Ascending aorta (tissue), 2 donors: ENCODE data around the gene NIPAL1. TPM values are rescaled to one million over a fixed set of nuclear protein-coding genes. Genes with fewer than 3 reads are reported as not detected.

Experiments used
- DNase-seq, 2 donors: peaks; one replicate each; pipeline ENCODE4 v3.0.0-alpha.2; 2019; ENCODE audit warnings: low spot score in 2 of 2
- H3K27ac ChIP-seq, 2 donors: fragments of 200-600 bp; sonication (generic); one replicate each; pipeline ENCODE4 v1.5.1; 2016 to 2017; ENCODE audit warnings: mild to moderate bottlenecking in 1 of 2
- H3K27me3 ChIP-seq: fragments of 200-600 bp; sonication (generic); one replicate; pipeline ENCODE4 v1.5.1; 2017
- H3K36me3 ChIP-seq, 2 donors: fragments of 200-600 bp; sonication (generic); one replicate each; pipeline ENCODE4 v1.5.1; 2016
- H3K4me1 ChIP-seq, 2 donors: fragments of 200-600 bp; sonication (generic); one replicate each; pipeline ENCODE4 v1.5.1; 2016 to 2017; ENCODE audit warnings: mild to moderate bottlenecking in 1 of 2
- H3K4me3 ChIP-seq, 2 donors: fragments of 200-600 bp; sonication (generic); one replicate each; pipeline ENCODE4 v1.5.1; 2016 to 2017; ENCODE audit warnings: mild to moderate bottlenecking in 1 of 2
- H3K9me3 ChIP-seq, 2 donors: fragments of 200-600 bp; sonication (generic); one replicate each; pipeline ENCODE4 v1.5.1; 2016
- intact Hi-C: fragments of 100-400 bp; cut with DNase I; formaldehyde crosslinking; loops from one replicate; pipeline ENCODE4 v1.15.1; 2023
- total RNA-seq: library from RNA; depleted of rRNA; stranded (reverse); fragments of >200 nt; gene quantifications from one replicate; pipeline ENCODE4 v1.1.0, GENCODE V29; 2016
- TF ChIP-seq, protein P1 (sequence below), 3 experiments: fragments of 200-600 bp in 2 of 3; fragments of 450-650 bp in 1 of 3; sonication (generic) in 2 of 3; IDR thresholded peaks; one replicate each; pipeline ENCODE4 v1.5.1; 2016 to 2019; ENCODE audit warnings: antibody characterized with exemption in 3 of 3, mild to moderate bottlenecking in 1 of 3, moderate library complexity in 1 of 3

Gene NIPAL1
- total RNA-seq, 1 donor from 2014 or later: 2.0 TPM

DNA sequence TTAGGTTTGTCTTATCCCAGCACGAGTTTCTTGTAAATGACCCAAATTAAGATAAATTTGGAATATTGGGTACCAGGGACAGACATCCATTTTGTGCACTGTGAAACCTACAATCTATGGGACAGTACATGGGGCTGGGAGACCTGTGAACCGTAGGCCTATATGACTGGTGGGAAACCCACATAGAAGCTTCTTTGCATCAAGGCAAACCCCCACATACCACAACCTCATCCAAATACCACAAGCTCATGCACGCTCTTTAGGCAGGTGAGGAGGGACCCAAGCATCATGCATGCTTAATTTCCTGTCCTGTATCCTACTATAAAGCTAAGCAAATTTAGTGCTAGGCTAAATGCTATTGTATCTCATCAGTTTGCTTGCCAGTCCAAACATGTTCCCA, 47.8 kb downstream of the NIPAL1 start:
- H3K27ac ChIP-seq: no peak overlapping the region
- TF ChIP-seq, protein P1, sequence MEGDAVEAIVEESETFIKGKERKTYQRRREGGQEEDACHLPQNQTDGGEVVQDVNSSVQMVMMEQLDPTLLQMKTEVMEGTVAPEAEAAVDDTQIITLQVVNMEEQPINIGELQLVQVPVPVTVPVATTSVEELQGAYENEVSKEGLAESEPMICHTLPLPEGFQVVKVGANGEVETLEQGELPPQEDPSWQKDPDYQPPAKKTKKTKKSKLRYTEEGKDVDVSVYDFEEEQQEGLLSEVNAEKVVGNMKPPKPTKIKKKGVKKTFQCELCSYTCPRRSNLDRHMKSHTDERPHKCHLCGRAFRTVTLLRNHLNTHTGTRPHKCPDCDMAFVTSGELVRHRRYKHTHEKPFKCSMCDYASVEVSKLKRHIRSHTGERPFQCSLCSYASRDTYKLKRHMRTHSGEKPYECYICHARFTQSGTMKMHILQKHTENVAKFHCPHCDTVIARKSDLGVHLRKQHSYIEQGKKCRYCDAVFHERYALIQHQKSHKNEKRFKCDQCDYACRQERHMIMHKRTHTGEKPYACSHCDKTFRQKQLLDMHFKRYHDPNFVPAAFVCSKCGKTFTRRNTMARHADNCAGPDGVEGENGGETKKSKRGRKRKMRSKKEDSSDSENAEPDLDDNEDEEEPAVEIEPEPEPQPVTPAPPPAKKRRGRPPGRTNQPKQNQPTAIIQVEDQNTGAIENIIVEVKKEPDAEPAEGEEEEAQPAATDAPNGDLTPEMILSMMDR (IDR thresholded peaks at IDR 0.05): no peak
- no peak for DNase-seq
- intact Hi-C loops: no loop called here
- no peaks in the 10 kb centered on the region for H3K4me1 ChIP-seq
- H3K27me3 ChIP-seq: no peaks in the 10 kb centered on the region
- no peak overlapping the region for H3K4me3 ChIP-seq
- no peaks in the 10 kb centered on the region for H3K36me3 ChIP-seq
- peaks cover 0 to 3% of the 10 kb centered on the region in 2 donors for H3K9me3 ChIP-seq

- TF ChIP-seq, protein P1 (IDR thresholded peaks at IDR 0.05): no peak
- Histone ChIP-seq H3K27ac (no peak overlapping the region), H3K36me3 (no peaks in the 10 kb centered on the region), H3K9me3 (peaks cover 0 to 2% of the 10 kb centered on the region in 2 donors), H3K4me1 (no peaks in the 10 kb centered on the region), H3K27me3 (no peaks in the 10 kb centered on the region), H3K4me3 (no peak overlapping the region)
- intact Hi-C loops: no loop called here
- no peak for DNase-seq
These were observed 49.0 kb downstream of the NIPAL1 start for GRCh38 chr4:48065587-48066052.

- Histone ChIP-seq H3K4me1 (no peaks in the 10 kb centered on the region), H3K36me3 (no peaks in the 10 kb centered on the region), H3K9me3 (no peaks in the 10 kb centered on the region), H3K27ac (no peak overlapping the region), H3K27me3 (no peaks in the 10 kb centered on the region), H3K4me3 (no peak overlapping the region)
- DNase-seq: no peak
- TF ChIP-seq, protein P1 (IDR thresholded peaks at IDR 0.05): no peak
- intact Hi-C loops: no loop called here
These were observed 51.0 kb downstream of the NIPAL1 start for GRCh38 chr4:48067536-48067935.

GRCh38 chr4:48068182-48068581, 51.6 kb downstream of the NIPAL1 start:
- DNase-seq: no peak
- H3K27me3 ChIP-seq: no peaks in the 10 kb centered on the region
- no peaks in the 10 kb centered on the region for H3K9me3 ChIP-seq
- intact Hi-C loops: no loop called here
- H3K36me3 ChIP-seq: no peaks in the 10 kb centered on the region
- H3K27ac ChIP-seq: no peak overlapping the region
- TF ChIP-seq, protein P1 (IDR thresholded peaks at IDR 0.05): no peak
- H3K4me1 ChIP-seq: no peaks in the 10 kb centered on the region
- H3K4me3 ChIP-seq: no peak overlapping the region

- H3K4me3 ChIP-seq: no peak overlapping the region
- H3K27me3 ChIP-seq: no peaks in the 10 kb centered on the region
- no peaks in the 10 kb centered on the region for H3K36me3 ChIP-seq
- no peak overlapping the region for H3K27ac ChIP-seq
- no peak for DNase-seq
- H3K9me3 ChIP-seq: no peaks in the 10 kb centered on the region
- no peaks in the 10 kb centered on the region for H3K4me1 ChIP-seq
- intact Hi-C loops: no loop called here
- TF ChIP-seq, protein P1 (IDR thresholded peaks at IDR 0.05): no peak
These were observed 52.5 kb downstream of the NIPAL1 start for GRCh38 chr4:48069026-48069425.

- intact Hi-C loops: no loop called here
- Histone ChIP-seq H3K36me3 (no peaks in the 10 kb centered on the region), H3K27me3 (no peaks in the 10 kb centered on the region), H3K27ac (no peak overlapping the region), H3K4me1 (no peaks in the 10 kb centered on the region), H3K4me3 (no peak overlapping the region), H3K9me3 (no peaks in the 10 kb centered on the region)
- TF ChIP-seq, protein P1 (IDR thresholded peaks at IDR 0.05): no peak
- DNase-seq: no peak
These were observed 54.6 kb downstream of the NIPAL1 start for GRCh38 chr4:48071191-48071590.
